BJ (cell line): ENCODE results near the gene C4orf36. TPM values are rescaled to one million over a fixed set of nuclear protein-coding genes. Genes with fewer than 3 reads are reported as not detected.

Source experiments
- CTCF ChIA-PET: fragments of 350-600 bp; formaldehyde crosslinking; extraction: SDS; loops from one replicate; lab custom pipeline; 2021; ENCODE audit warnings: antibody characterized with exemption, inconsistent platforms; lab: Yijun Ruan, JAX
- POLR2A ChIA-PET: fragments of 300-600 bp; sonication (Branson Sonifier 250); formaldehyde crosslinking; extraction: SDS; loops from one replicate; lab custom pipeline; 2021; ENCODE audit warnings: antibody characterized with exemption; lab: Charles Lee
- DNase-seq: peaks from one replicate; pipeline ENCODE4 v3.0.0-alpha.2; 2011; ENCODE audit warnings: low read depth
- H3K27me3 ChIP-seq: 2 replicates; pipeline ENCODE4 v1.6.0; 2011; ENCODE audit warnings: low read length; ENCODE audit not compliant: control insufficient read depth, insufficient read depth
- H3K36me3 ChIP-seq: 2 replicates; pipeline ENCODE4 v1.5.1; 2011; ENCODE audit warnings: low read length; ENCODE audit not compliant: control insufficient read depth, insufficient read depth
- H3K4me3 ChIP-seq: 2 replicates; pipeline ENCODE4 v1.5.1; 2011; ENCODE audit warnings: low read depth, mild to moderate bottlenecking, control low read depth, low read length
- CTCF ChIP-seq: IDR thresholded peaks from 2 replicates; pipeline ENCODE4 v1.5.1; 2011; ENCODE audit warnings: low read depth, mild to moderate bottlenecking, control low read depth, inconsistent platforms, low read length, moderate library complexity; ENCODE audit not compliant: insufficient read depth
- polyA plus RNA-seq: library from polyadenylated mRNA; depleted of rRNA; stranded (reverse); fragments of >200 nt; gene quantifications from 2 replicates; pipeline ENCODE4 v1.2.3, GENCODE V29; 2011

The C4orf36 gene
- polyA plus RNA-seq, 1 experiment, result 3.1 TPM

- TF ChIP-seq CTCF, result no peak
- H3K4me3 ChIP-seq, result no peak overlapping the region
- ChIA-PET POLR2A (interaction anchor here (0.6 to 0.8 kb wide), 2 partner anchors 17 to 98 kb away, joined by 4 to 7 read pairs; no protein-coding TSS in a partner anchor), CTCF (interaction anchor here (0.8 to 2.0 kb wide), 3 partner anchors 409 to 483 kb away, joined by 3 to 9 read pairs (median 3); partner anchors contain the start of gene HSD17B11)
- no peaks in the 10 kb centered on the region for H3K27me3 ChIP-seq
- no peak for DNase-seq
- no peaks in the 10 kb centered on the region for H3K36me3 ChIP-seq
Observed at GRCh38 chr4:86908251-86908657, 16.0 kb upstream of the C4orf36 start.

GRCh38 chr4:86901864-86902263, 9.6 kb upstream of the C4orf36 start:
- POLR2A ChIA-PET, result no interaction called here

GRCh38 chr4:86898562-86898961, 6.3 kb upstream of the C4orf36 start:
- no peak for DNase-seq
- POLR2A ChIA-PET, result no interaction called here
- TF ChIP-seq CTCF, result peak; percentile 21; the same call in 1 of the 2 replicates
- H3K4me3 ChIP-seq, result no peak overlapping the region
- H3K27me3 ChIP-seq, result no peaks in the 10 kb centered on the region
- CTCF ChIA-PET, result interaction anchor here (1.5 kb wide), 1 partner anchor 400 kb away, joined by 9 read pairs; no protein-coding TSS in a partner anchor
- H3K36me3 ChIP-seq, result no peaks in the 10 kb centered on the region

More at GRCh38 chr4:86901864-86902263, 9.6 kb upstream of the C4orf36 start:
- CTCF ChIA-PET, result interaction anchor here (1.1 kb wide), 2 partner anchors 10 to 20 kb away, joined by 3 read pairs; no protein-coding TSS in a partner anchor
- no peak for DNase-seq
- TF ChIP-seq CTCF, result no peak
- no peak overlapping the region for H3K4me3 ChIP-seq
- no peaks in the 10 kb centered on the region for H3K36me3 ChIP-seq
- H3K27me3 ChIP-seq, result no peaks in the 10 kb centered on the region

- DNase-seq, result no peak
- Histone ChIP-seq H3K4me3 (no peak overlapping the region), H3K36me3 (no peaks in the 10 kb centered on the region), H3K27me3 (no peaks in the 10 kb centered on the region)
- POLR2A ChIA-PET, result no interaction called here
- CTCF ChIA-PET, result interaction anchor here (0.7 to 2.4 kb wide), 5 partner anchors 14 to 399 kb away, joined by 3 to 30 read pairs (median 5); no protein-coding TSS in a partner anchor
- TF ChIP-seq CTCF, result no peak
Observed at GRCh38 chr4:86896596-86896995, 4.4 kb upstream of the C4orf36 start.

- ChIA-PET CTCF (interaction anchor here (0.7 to 2.4 kb wide), 6 partner anchors 82 to 398 kb away, joined by 3 to 30 read pairs (median 4); no protein-coding TSS in a partner anchor), POLR2A (no interaction called here)
- peak; percentile 64 for TF ChIP-seq CTCF
- no peaks in the 10 kb centered on the region for H3K27me3 ChIP-seq
- H3K4me3 ChIP-seq, result no peak overlapping the region
- no peaks in the 10 kb centered on the region for H3K36me3 ChIP-seq
- DNase-seq, result no peak
Observed at GRCh38 chr4:86895692-86896488, 3.7 kb upstream of the C4orf36 start.
